K562 (cell line): ENCODE results near the gene FAM50A. TPM values are rescaled to one million over a fixed set of nuclear protein-coding genes. Genes with fewer than 3 reads are reported as not detected.
A peak's percentile ranks its signal among the peaks of the same experiment; 100 is the strongest.

Experiments
- BRCA1 ChIP-seq, 2 experiments: fragments of 450-650 bp in 1 of 2; sonication (generic) in 1 of 2; formaldehyde crosslinking in 1 of 2; IDR thresholded peaks; 2 replicates each; pipeline versions ENCODE4 v1.5.0 to v1.6.1; 2017 to 2020; ENCODE audit warnings: mild to moderate bottlenecking in 1 of 2, missing genetic modification reagents in 1 of 2
- COPS2 ChIP-seq: fragments of 450-650 bp; conservative IDR thresholded peaks from 2 replicates; pipeline ENCODE4 v1.6.1; 2016; ENCODE audit warnings: mild to moderate bottlenecking, moderate library complexity
- HEY1 ChIP-seq: fragments of 250-450 bp; sonication (Bioruptor Pico); IDR thresholded peaks from 2 replicates; pipeline ENCODE4 v1.5.0; 2020; ENCODE audit warnings: mild to moderate bottlenecking, moderate library complexity, borderline replicate concordance
- ILK ChIP-seq: fragments of 450-650 bp; IDR thresholded peaks from 2 replicates; pipeline ENCODE4 v1.6.1; 2016; ENCODE audit warnings: missing genetic modification characterization, low read depth, mild to moderate bottlenecking, missing compliant biosample characterization, moderate library complexity, borderline replicate concordance
- LCOR ChIP-seq: sonication (generic); formaldehyde crosslinking; IDR thresholded peaks from 2 replicates; pipeline ENCODE4 v1.8.0; 2022; ENCODE audit warnings: mild to moderate bottlenecking, missing genetic modification reagents
- LEF1 ChIP-seq: fragments of 450-650 bp; IDR thresholded peaks from 2 replicates; pipeline ENCODE4 v1.6.1; 2016; ENCODE audit warnings: mild to moderate bottlenecking
- OTX1 ChIP-seq: fragments of 450-650 bp; formaldehyde crosslinking; IDR thresholded peaks from 2 replicates; pipeline ENCODE4 v1.4.0; 2022; ENCODE audit warnings: mild to moderate bottlenecking
- PHF8 ChIP-seq: fragments of 200-600 bp; sonication (generic); IDR thresholded peaks from 2 replicates; pipeline ENCODE4 v1.6.1; 2012; ENCODE audit warnings: mixed run types, mild to moderate bottlenecking, inconsistent platforms, low read length, moderate library complexity, borderline replicate concordance
- PRPF4 ChIP-seq: fragments of 200-400 bp; formaldehyde crosslinking; IDR thresholded peaks from one replicate; pipeline ENCODE4 v1.6.1; 2017; ENCODE audit warnings: low read length, low read depth, mild to moderate bottlenecking; ENCODE audit not compliant: insufficient read depth, poor library complexity, severe bottlenecking
- RB1 ChIP-seq: fragments of 450-650 bp; IDR thresholded peaks from 2 replicates; pipeline ENCODE4 v1.6.1; 2017; ENCODE audit warnings: low read depth, mild to moderate bottlenecking
- RBM14 ChIP-seq: fragments of 200-400 bp; formaldehyde crosslinking; IDR thresholded peaks from 2 replicates; pipeline ENCODE4 v1.6.1; 2018; ENCODE audit warnings: low read depth, mild to moderate bottlenecking, low read length, moderate library complexity, borderline replicate concordance; ENCODE audit not compliant: insufficient read depth
- SREBF2 ChIP-seq: sonication (generic); formaldehyde crosslinking; IDR thresholded peaks from 2 replicates; pipeline ENCODE4 v1.4.0; 2020; ENCODE audit warnings: mild to moderate bottlenecking, missing genetic modification reagents
- SRSF3 ChIP-seq: fragments of 200-400 bp; formaldehyde crosslinking; IDR thresholded peaks from 2 replicates; pipeline ENCODE4 v1.6.1; 2016; ENCODE audit warnings: mild to moderate bottlenecking, low read length, moderate library complexity; ENCODE audit not compliant: insufficient read depth
- ZNF232 ChIP-seq: sonication (generic); formaldehyde crosslinking; IDR thresholded peaks from 2 replicates; pipeline ENCODE4 v1.8.0; 2022; ENCODE audit warnings: mild to moderate bottlenecking, missing genetic modification reagents
- ZNF408 ChIP-seq: fragments of 250-450 bp; sonication (Bioruptor Pico); IDR thresholded peaks from 2 replicates; pipeline ENCODE4 v1.4.0; 2020; ENCODE audit warnings: low read depth, mild to moderate bottlenecking, moderate library complexity
- ZNF785 ChIP-seq: fragments of 250-450 bp; sonication (Bioruptor Pico); IDR thresholded peaks from 2 replicates; pipeline ENCODE4 v1.4.0; 2020; ENCODE audit warnings: mild to moderate bottlenecking
- polyA plus RNA-seq, 8 experiments: library from polyadenylated mRNA; depleted of rRNA in 4 of 8; stranded (reverse) in 5 of 8; unstranded in 3 of 8; fragments of >200 nt; fragmentation: Nextera tagmentation in 2 of 8; fragmentation: Illumina TruSeq in 1 of 8; extraction: Ambion mirVana in 2 of 8; extraction: Trizol in 1 of 8; gene quantifications; 2 replicates each; pipeline versions ENCODE4 v1.2.1 to v1.2.3, GENCODE V29; 2011 to 2014; ENCODE audit warnings: inconsistent platforms in 1 of 8, missing spikeins in 1 of 8
- total RNA-seq, 7 experiments: library from RNA; depleted of rRNA in 6 of 7; stranded (reverse); fragments of >200 nt in 6 of 7; fragmentation: Illumina TruSeq in 2 of 7; extraction: Trizol in 2 of 7; gene quantifications; 2 replicates each; pipeline versions ENCODE4 v1.2.1 to v1.2.3, GENCODE V29; 2011 to 2021; ENCODE audit warnings: low replicate concordance in 1 of 7
- TF ChIP-seq, protein P1 (sequence below): fragments of 450-650 bp; IDR thresholded peaks from 2 replicates; pipeline ENCODE4 v1.6.1; 2016
- TF ChIP-seq, protein P2 (sequence below): sonication (generic); formaldehyde crosslinking; IDR thresholded peaks from 2 replicates; pipeline ENCODE4 v1.8.0; 2022; ENCODE audit warnings: mild to moderate bottlenecking, missing genetic modification reagents
- TF ChIP-seq, protein P3 (sequence below): fragments of 250-450 bp; sonication (Bioruptor Pico); IDR thresholded peaks from 2 replicates; pipeline ENCODE4 v1.9.0; 2021; ENCODE audit warnings: mild to moderate bottlenecking, inconsistent platforms

Gene FAM50A
- total and polyA plus RNA-seq, 9 of the 15 experiments (the other 6 are each of a cell fraction or from before 2014, with no cell fraction given), result 4.4 to 114 (median 67.3) TPM

DNA sequence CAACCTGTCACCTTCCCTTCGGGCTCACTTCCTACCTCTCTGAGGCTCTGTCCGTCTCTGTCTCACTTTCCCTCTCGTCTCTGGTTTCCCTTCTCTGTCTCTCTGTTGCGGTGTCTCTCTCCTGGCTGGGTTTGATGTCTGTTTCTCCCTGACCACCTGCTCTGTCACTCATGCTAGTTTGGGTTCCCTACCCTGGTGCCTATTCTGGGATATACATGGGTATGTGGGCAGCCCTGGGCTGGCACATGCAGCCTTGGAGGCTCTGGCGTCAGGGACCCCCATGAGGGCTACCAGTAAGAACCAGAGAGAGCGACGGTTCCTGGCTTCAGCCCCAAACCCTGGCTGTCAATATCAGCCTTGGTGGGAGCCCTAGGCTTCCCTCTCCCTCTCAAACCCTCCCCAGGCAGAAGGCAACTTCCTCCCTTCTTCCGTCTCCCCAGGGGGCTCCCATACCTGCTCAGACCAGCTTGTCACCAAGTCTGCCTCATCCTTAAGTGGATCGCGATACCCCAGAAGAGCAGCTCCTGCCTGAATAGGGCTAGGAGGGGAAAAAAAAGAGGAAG, 35.2 kb upstream of the FAM50A start (continued):
- TF ChIP-seq PHF8, result peak; percentile 39; the same call in 1 of the 2 replicates
- TF ChIP-seq, protein P1, sequence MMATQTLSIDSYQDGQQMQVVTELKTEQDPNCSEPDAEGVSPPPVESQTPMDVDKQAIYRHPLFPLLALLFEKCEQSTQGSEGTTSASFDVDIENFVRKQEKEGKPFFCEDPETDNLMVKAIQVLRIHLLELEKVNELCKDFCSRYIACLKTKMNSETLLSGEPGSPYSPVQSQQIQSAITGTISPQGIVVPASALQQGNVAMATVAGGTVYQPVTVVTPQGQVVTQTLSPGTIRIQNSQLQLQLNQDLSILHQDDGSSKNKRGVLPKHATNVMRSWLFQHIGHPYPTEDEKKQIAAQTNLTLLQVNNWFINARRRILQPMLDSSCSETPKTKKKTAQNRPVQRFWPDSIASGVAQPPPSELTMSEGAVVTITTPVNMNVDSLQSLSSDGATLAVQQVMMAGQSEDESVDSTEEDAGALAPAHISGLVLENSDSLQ, result peak; percentile 32; the same call in 1 of the 2 replicates
- no peak for TF ChIP-seq RBM14
- no peak for TF ChIP-seq HEY1
- TF ChIP-seq ZNF232 (CRISPR knock-in tag), result no peak
- TF ChIP-seq SREBF2 (CRISPR knock-in tag), result no peak
- TF ChIP-seq RB1, result no peak
- no peak for TF ChIP-seq LEF1
- TF ChIP-seq OTX1 (CRISPR knock-in tag), result no peak
- no peak for TF ChIP-seq ZNF785 (CRISPR knock-in tag)
- no peak for TF ChIP-seq ZNF408 (CRISPR knock-in tag)
- TF ChIP-seq, protein P2, sequence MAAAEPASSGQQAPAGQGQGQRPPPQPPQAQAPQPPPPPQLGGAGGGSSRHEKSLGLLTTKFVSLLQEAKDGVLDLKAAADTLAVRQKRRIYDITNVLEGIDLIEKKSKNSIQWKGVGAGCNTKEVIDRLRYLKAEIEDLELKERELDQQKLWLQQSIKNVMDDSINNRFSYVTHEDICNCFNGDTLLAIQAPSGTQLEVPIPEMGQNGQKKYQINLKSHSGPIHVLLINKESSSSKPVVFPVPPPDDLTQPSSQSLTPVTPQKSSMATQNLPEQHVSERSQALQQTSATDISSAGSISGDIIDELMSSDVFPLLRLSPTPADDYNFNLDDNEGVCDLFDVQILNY, result no peak
- TF ChIP-seq, protein P3, sequence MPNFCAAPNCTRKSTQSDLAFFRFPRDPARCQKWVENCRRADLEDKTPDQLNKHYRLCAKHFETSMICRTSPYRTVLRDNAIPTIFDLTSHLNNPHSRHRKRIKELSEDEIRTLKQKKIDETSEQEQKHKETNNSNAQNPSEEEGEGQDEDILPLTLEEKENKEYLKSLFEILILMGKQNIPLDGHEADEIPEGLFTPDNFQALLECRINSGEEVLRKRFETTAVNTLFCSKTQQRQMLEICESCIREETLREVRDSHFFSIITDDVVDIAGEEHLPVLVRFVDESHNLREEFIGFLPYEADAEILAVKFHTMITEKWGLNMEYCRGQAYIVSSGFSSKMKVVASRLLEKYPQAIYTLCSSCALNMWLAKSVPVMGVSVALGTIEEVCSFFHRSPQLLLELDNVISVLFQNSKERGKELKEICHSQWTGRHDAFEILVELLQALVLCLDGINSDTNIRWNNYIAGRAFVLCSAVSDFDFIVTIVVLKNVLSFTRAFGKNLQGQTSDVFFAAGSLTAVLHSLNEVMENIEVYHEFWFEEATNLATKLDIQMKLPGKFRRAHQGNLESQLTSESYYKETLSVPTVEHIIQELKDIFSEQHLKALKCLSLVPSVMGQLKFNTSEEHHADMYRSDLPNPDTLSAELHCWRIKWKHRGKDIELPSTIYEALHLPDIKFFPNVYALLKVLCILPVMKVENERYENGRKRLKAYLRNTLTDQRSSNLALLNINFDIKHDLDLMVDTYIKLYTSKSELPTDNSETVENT, result no peak
- no peak for TF ChIP-seq BRCA1 (IDR thresholded peaks at IDR 0.05)
- no peak for TF ChIP-seq BRCA1 (CRISPR knock-in tag; IDR thresholded peaks at IDR 0.05)
- TF ChIP-seq LCOR, result peak; percentile 57; the same call in 1 of the 2 replicates
- no peak for TF ChIP-seq SRSF3
- TF ChIP-seq PRPF4, result no peak
- no peak for TF ChIP-seq COPS2
- no peak for TF ChIP-seq ILK (tag)
